ENCODE results near the gene TRIM50.

TRIM50 gene

DNA sequence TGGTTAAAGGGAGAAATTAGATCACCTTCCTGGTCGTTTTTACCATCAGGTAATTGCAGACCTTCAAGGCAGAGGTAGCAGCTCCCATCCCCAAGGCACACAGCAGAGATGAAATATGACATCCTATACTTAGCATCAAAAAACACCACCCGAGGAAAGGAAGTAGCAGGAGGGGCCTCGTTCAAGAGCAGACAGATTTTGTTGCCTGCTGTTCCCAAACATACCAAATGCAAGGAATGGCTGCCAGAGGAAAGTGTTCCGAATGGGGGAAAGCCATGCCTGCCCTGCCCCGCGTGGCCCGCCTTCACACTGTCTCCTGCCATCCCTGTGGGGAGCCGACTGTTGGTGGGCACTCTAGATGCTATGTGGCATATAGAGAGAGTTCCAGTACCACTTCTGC, 18.1 kb upstream of the TRIM50 start:
- Histone ChIP-seq H3K36me3 (ENCODE audit: insufficient read depth, low read length) (no peaks in the 10 kb centered on the region), H2AFZ (ENCODE audit: low read depth, low read length) (no peak overlapping the region), H3K9me3 (ENCODE audit: insufficient read depth, low read length, severe bottlenecking) (no peaks in the 10 kb centered on the region), H3K4me2 (ENCODE audit: insufficient read depth, low read length) (no peak overlapping the region), H3K9ac (ENCODE audit: low read depth, low read length) (no peak overlapping the region), H3K4me3 (ENCODE audit: low read depth in 1 of 2, low read length in 2 of 2) (no peak overlapping the region), H3K4me1 (ENCODE audit: insufficient read depth, low read length) (no peaks in the 10 kb centered on the region), H4K20me1 (ENCODE audit: insufficient read depth, low read length) (no peaks in the 10 kb centered on the region), H3K79me2 (ENCODE audit: insufficient read depth, low read length) (no peaks in the 10 kb centered on the region), H3K27me3 (ENCODE audit: insufficient read depth, low read length, poor library complexity) (no peaks in the 10 kb centered on the region), H3K27ac (ENCODE audit: low read length) (no peak overlapping the region)
- ATAC-seq (ENCODE audit: insufficient read depth, low read depth): no peak
- no peak for DNase-seq
- TF ChIP-seq EZH2 (IDR thresholded peaks at IDR 0.05; ENCODE audit: borderline replicate concordance, low read depth, low read length, severe bottlenecking) (no peak), CTCF (IDR thresholded peaks at IDR 0.05; ENCODE audit: borderline replicate concordance, extremely low read depth, low read length, poor library complexity, severe bottlenecking) (no peak)

GRCh38 chr7:73345538-73345937, 17.7 kb upstream of the TRIM50 start:
- H3K4me2 ChIP-seq (ENCODE audit: insufficient read depth, low read length): no peak overlapping the region
- DNase-seq (no peak), ATAC-seq (ENCODE audit: insufficient read depth, low read depth) (no peak)
- no peaks in the 10 kb centered on the region for H3K27me3 ChIP-seq (ENCODE audit: insufficient read depth, low read length, poor library complexity)
- no peak overlapping the region for H3K9ac ChIP-seq (ENCODE audit: low read depth, low read length)
- TF ChIP-seq EZH2 (IDR thresholded peaks at IDR 0.05; ENCODE audit: borderline replicate concordance, low read depth, low read length, severe bottlenecking) (no peak), CTCF (IDR thresholded peaks at IDR 0.05; ENCODE audit: borderline replicate concordance, extremely low read depth, low read length, poor library complexity, severe bottlenecking) (no peak)
- no peaks in the 10 kb centered on the region for H3K9me3 ChIP-seq (ENCODE audit: insufficient read depth, low read length, severe bottlenecking)
- H3K79me2 ChIP-seq (ENCODE audit: insufficient read depth, low read length): no peaks in the 10 kb centered on the region
- H3K36me3 ChIP-seq (ENCODE audit: insufficient read depth, low read length): no peaks in the 10 kb centered on the region
- no peaks in the 10 kb centered on the region for H4K20me1 ChIP-seq (ENCODE audit: insufficient read depth, low read length)
- H3K4me1 ChIP-seq (ENCODE audit: insufficient read depth, low read length): no peaks in the 10 kb centered on the region
- H2AFZ ChIP-seq (ENCODE audit: low read depth, low read length): no peak overlapping the region
- H3K4me3 ChIP-seq (ENCODE audit: low read depth in 1 of 2, low read length in 2 of 2): no peak overlapping the region
- H3K27ac ChIP-seq (ENCODE audit: low read length): no peak overlapping the region

- no peak for DNase-seq
- Histone ChIP-seq H4K20me1 (ENCODE audit: insufficient read depth, low read length) (no peaks in the 10 kb centered on the region), H2AFZ (ENCODE audit: low read depth, low read length) (no peak overlapping the region), H3K4me2 (ENCODE audit: insufficient read depth, low read length) (no peak overlapping the region), H3K79me2 (ENCODE audit: insufficient read depth, low read length) (no peaks in the 10 kb centered on the region), H3K9me3 (ENCODE audit: insufficient read depth, low read length, severe bottlenecking) (no peaks in the 10 kb centered on the region), H3K36me3 (ENCODE audit: insufficient read depth, low read length) (no peaks in the 10 kb centered on the region), H3K9ac (ENCODE audit: low read depth, low read length) (no peak overlapping the region), H3K4me1 (ENCODE audit: insufficient read depth, low read length) (no peaks in the 10 kb centered on the region), H3K27me3 (ENCODE audit: insufficient read depth, low read length, poor library complexity) (no peaks in the 10 kb centered on the region), H3K4me3 (ENCODE audit: low read depth in 1 of 2, low read length in 2 of 2) (no peak overlapping the region), H3K27ac (ENCODE audit: low read length) (no peak overlapping the region)
- no peak for TF ChIP-seq CTCF (IDR thresholded peaks at IDR 0.05; ENCODE audit: borderline replicate concordance, extremely low read depth, low read length, poor library complexity, severe bottlenecking)
- no peak for TF ChIP-seq EZH2 (IDR thresholded peaks at IDR 0.05; ENCODE audit: borderline replicate concordance, low read depth, low read length, severe bottlenecking)
- ATAC-seq (ENCODE audit: insufficient read depth, low read depth): no peak
Observed at GRCh38 chr7:73343671-73344380, 15.9 kb upstream of the TRIM50 start.

Data from DND-41 (cell line).